Activated CD8-positive, alpha-beta memory T cell treated with anti-CD3 and anti-CD28 coated beads, Interleukin-2, amount 50 U/mL, for 24 hours (primary cell): Measurements from ENCODE around the gene KCNQ2.
"Not testable (repeated sequence)": the region's sequence is repeated elsewhere in the genome, so short reads cannot be mapped to it uniquely, and the experiment has no call there.

Experiments
- DNase-seq: peaks from one replicate; pipeline ENCODE4 v3.0.0-alpha.2; 2020; ENCODE audit errors: extremely low read depth

The KCNQ2 gene

DNA sequence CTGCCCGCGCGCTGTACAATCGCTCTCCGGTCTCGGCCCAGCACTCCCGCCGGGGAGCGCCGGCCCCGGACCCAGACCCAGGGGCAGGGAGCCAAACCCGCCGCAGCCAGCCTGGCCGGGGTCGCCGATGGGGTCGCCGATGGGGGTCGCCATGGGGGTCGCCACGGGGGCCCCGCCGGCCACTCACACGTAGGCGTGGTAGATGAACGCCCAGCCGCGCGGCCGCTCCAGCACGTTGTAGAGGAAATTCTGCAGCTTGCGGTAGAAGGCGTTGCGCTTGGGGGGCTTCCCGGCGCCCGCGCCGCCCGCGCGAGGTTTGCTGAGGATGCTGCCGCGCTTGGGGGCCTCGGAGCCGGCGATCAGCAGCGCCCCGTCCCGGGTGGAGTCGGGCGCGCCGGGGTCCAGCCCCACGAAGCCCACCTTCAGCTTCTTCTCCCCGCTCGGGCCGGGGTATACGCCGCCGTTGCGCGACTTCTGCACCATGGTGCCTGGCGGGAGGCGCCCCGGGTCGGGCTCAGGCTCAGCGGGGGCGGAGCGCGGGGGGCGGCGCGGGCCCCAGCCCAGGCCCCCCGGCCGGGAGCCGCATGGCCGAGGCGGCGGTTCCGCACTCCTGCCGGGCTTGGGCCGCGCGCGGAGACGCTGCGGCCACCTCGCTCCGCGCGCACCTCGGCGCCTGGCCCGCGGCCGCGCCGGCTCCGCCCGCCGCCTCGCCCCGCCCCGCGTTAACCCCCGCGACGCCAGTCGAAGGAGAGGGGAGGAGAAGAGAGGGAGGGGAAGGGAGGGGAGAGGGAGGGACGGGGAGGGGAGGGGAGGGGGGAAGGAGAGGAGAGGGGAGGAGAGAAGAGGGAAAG lies at the start of gene KCNQ2:
TSS of gene KCNQ2 (minus strand) at position 675 of the 851 bp plus-strand sequence. CDS start at position 483, 192 bp downstream.
- no peak for DNase-seq

GRCh38 chr20:63521602-63522001 lies 49.1 kb upstream of the KCNQ2 start:
- no peak for DNase-seq

DNA sequence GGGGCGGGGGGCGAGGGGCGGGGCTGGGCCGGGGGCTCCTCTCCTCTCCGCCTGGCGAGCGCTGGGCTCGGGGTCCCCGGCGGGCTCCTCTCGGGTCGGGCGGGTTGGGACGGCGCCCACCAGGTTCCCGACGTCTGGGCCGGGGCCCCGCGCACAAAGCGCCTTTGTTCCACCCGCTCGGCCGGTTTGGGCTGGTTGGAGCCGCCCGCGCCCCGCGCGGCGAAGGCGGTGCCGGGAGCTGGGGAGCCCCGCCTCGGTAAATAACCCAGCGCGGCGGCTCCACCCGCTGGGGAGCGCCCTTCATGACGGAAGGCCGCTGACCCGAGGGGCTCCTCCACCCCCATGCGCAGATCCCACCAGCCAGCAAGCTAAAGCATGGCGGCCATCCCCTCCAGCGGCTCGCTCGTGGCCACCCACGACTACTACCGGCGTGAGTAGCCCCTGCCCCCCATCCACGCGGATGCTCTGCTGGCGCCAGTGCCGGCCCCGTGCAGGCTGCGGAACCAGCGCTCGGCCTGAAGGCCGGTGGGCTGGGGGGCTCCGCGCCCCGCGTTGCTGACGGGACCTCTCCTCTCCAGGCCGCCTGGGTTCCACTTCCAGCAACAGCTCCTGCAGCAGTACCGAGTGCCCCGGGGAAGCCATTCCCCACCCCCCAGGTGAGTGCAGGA lies 48.6 kb upstream of the KCNQ2 start:
- no peak for DNase-seq

GRCh38 chr20:63520504-63520933 lies 48.1 kb upstream of the KCNQ2 start, which contains the start of gene PPDPF:
Gene PPDPF, plus strand, starts transcription at chr20:63520765. Its CDS starts 544 bp downstream, at chr20:63521309.
- DNase-seq, result peak; percentile 45

DNA sequence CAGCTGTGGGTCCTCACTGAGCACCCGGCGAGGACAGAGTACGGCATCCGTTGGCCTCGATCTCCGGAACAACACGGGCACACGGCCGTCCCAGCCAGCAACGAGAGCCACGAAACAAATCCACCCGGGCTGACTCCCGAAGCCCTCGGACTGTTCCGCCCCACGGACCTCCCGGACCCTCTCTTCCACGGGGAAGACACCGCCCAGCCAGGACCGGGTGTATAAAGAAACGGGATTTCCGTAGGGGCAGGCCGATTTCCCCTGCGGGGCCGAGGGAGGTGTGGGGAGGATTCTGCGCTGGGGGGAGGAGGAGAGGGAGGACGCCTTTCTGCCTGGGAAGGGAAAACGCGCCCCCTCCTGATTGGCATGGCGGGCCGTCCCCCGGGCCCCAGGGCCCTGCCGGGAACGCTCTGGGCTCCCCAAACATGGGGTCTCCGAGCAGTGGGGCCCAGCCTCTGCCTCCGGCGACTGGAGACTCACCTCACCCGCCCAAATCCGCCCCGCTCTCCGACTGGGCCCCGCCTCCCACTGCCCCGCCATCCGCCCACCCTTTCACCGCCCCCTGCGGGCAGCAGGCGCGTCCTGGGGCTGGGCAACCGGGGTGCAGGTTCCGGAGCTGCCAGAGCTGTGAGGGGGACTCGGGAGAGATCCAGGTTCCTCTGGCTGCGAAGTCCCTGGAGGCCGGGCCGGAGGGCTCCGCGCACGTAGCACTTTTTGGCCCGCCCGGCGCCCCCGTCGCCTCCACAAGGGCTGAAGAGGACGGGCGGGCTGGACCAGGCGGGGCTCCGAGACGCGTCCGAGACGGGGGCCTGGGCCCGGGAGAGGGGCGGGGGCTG lies 47.4 kb upstream of the KCNQ2 start:
- no peak for DNase-seq

- DNase-seq, result no peak
Observed at GRCh38 chr20:63518946-63519667, 46.7 kb upstream of the KCNQ2 start.

DNA sequence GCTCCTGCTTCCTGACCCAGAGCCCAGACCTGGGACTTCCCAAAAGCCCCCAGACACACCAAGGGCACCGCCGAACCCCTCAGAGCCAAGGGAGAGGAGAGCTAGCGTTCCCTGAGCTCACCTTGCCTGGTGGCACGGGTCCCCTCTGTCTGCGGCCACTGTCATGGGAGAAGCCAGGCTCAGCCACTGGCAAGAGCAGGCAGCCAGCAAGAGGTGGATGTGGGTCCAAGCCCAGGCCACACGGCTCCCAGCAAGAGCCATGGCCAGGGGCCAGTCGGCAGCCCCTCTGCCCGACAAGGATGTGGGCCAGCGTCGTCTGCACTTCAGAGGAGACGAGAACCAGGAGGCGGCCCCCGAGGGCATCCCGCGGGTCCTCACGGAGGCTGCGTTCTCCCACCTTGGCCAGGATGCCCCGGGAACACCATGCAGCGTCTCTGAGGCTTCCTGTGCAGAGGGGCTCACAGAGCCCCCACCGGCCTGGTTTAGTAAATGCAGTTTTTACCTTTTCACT lies 46.0 kb upstream of the KCNQ2 start:
- no peak for DNase-seq

DNA sequence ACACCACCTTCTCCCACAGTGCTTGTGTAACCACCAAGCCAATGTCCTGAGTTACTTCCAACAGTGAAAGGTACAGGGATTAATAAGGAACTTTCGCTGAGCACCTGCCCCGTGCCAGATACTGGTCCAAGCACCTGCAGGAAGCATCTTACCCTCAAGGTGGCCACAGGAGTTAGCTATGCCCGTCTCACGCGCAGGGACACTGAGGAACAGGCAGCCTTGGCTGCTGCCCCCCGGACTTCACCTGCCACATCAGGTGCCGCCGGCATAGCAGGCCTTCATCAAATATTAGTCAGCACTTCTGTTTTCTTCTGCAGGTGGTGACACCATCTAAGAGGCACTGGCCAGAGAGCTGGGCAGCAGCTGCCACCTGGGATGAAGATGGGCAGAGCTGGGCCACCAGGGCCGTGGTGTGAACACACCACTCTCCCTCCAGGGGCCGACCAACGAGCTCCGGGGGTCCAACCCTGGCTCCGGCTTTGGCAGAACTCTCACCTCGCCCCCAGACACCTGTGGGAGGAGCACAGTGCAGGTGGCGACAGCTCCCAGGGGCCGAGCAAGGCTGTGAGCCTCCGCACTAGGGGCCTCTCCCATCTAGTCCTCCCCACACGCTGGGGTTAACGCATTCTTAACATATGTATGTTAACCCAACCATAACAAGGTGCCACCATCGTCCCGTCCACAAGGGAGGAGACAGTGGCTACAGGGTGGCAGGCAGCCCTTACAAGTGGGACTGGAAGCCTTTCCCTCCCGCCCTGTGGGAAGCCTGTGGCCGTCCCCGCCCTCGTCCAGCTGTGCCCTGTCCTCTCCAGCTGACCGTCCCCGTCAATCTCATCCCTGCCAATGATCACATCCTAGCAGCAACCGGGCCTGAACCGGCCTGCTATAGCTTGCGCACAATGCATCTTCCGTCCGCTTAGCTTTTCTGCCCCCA lies 45.2 kb upstream of the KCNQ2 start:
- DNase-seq, result no peak

DNA sequence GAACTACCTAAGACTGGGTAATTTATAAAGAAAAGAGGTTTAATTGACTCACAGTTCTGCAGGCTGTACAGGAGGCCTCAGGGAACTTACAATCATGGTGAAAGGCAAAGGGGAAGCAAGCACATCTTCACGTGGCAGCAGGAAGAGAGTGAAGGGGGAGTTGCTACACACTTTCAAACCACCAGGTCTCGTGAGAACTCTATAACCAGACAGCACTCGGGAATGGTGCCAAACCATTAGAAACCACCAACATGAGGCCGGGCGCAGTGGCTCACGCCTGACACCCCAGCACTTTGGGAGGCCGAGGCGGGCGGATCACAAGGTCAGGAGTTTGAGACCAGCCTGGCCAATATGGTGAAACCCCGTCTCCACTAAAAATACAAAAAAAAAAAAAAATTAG lies 42.1 kb upstream of the KCNQ2 start:
- not testable (repeated sequence) for DNase-seq

DNA sequence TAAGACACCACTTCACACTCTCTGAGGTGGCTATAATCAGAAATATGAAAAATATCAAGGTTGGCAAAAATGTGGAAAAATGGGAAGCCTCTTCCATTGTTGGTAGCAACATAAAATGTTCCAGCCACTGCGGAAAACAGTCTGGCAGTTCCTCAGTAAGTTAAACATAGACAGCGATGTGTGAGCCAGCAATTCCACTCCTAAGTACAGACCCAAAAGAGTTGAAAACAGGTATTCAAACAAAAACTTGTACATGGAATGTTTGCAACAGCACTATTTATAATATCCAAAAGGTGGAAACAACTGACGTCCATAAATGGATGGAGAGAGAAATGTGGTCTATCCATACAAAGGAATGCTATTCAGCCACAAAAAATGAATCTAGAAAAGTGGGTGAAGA lies 40.8 kb upstream of the KCNQ2 start:
- DNase-seq, result no peak

DNA sequence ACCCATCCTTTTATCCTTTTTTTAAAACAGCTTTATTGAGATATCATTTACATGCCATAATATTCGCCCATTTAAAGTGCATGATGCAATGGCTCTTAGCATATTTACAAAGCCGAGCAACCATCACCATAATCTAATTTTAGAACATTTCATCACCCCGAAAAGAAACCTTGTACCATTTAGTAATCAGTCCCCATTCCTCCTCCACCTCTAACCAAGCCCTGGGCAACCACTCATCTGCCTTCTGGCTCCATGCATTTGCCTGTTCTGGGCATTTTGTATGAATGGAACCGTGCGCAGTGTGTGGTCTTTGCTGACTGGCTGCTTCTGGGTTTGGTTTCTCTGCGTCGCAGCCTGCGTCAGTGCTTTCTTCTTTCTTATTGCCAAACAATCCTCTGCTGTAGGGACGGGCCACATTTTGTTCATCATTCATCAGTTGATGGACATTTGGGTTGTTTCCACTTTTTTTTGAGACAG lies 36.7 kb upstream of the KCNQ2 start:
- DNase-seq, result no peak

GRCh38 chr20:63508072-63508768 lies 35.8 kb upstream of the KCNQ2 start:
- DNase-seq, result no peak

- no peak for DNase-seq
Observed at GRCh38 chr20:63507083-63507743, 34.8 kb upstream of the KCNQ2 start.

DNA sequence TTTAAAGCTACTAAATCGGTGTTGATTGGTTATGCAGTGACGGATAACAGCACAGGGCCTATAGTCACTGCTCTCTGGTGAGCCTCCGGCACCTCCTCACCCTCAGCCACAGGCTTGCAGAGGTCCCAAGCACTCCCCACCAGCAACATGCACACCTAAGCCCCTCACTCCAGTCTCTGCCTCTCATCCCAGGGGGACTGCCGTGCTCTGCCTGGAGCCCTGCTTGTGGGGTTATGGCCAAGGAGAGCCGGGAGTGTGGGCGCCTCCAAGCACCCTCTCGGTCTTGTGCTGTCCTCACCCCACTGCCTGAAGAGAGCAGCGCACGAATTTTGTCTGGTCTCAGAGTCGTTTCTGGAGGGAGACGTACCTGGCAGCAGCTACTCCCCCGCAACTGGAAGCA lies 33.3 kb upstream of the KCNQ2 start:
- no peak for DNase-seq

GRCh38 chr20:63505281-63505680 lies 32.8 kb upstream of the KCNQ2 start:
- no peak for DNase-seq

GRCh38 chr20:63504642-63505041 lies 32.2 kb upstream of the KCNQ2 start:
- no peak for DNase-seq

DNA sequence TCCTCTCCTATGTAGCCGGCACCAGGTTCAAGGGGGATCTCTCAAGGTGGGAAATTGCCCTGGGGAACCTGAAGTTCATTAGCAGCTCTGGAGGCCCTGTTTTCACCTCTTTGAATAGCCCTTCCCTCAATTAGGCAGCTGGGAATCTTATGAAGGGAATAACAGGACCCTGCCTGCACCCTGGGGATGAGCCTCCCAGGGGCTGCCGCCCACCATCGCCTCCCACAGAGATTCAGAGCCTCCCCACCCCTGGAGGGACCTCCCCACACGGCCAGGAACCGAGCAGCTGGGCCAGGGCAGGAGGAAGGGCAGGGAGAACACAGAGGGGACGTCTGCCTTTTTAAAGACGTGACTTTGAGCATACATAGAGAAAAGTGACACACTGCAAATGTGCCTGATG lies 31.1 kb upstream of the KCNQ2 start:
- DNase-seq, result no peak

- DNase-seq, result no peak
Observed at GRCh38 chr20:63502671-63503172, 30.3 kb upstream of the KCNQ2 start.
